AG09309 (cell line): ENCODE measurements around the gene CRYBA2.

Experiments
- DNase-seq: peaks from one replicate; pipeline ENCODE4 v3.0.0-alpha.2; 2010; ENCODE audit warnings: low read depth
- H3K4me3 ChIP-seq: 2 replicates; pipeline ENCODE4 v1.5.1; 2011; ENCODE audit warnings: mild to moderate bottlenecking, low read depth, low read length, moderate library complexity; ENCODE audit not compliant: control insufficient read depth
- TF ChIP-seq, protein P1 (sequence below): IDR thresholded peaks from 2 replicates; pipeline ENCODE4 v1.5.1; 2011; ENCODE audit warnings: mild to moderate bottlenecking, low read depth, low read length, inconsistent platforms; ENCODE audit not compliant: insufficient read depth, control insufficient read depth; ENCODE audit errors: missing control alignments

CRYBA2 gene

GRCh38 chr2:219028996-219029828 is 36.0 kb upstream of the CRYBA2 start:
- H3K4me3 ChIP-seq, result no peak overlapping the region
- DNase-seq, result no peak
- TF ChIP-seq, protein P1, sequence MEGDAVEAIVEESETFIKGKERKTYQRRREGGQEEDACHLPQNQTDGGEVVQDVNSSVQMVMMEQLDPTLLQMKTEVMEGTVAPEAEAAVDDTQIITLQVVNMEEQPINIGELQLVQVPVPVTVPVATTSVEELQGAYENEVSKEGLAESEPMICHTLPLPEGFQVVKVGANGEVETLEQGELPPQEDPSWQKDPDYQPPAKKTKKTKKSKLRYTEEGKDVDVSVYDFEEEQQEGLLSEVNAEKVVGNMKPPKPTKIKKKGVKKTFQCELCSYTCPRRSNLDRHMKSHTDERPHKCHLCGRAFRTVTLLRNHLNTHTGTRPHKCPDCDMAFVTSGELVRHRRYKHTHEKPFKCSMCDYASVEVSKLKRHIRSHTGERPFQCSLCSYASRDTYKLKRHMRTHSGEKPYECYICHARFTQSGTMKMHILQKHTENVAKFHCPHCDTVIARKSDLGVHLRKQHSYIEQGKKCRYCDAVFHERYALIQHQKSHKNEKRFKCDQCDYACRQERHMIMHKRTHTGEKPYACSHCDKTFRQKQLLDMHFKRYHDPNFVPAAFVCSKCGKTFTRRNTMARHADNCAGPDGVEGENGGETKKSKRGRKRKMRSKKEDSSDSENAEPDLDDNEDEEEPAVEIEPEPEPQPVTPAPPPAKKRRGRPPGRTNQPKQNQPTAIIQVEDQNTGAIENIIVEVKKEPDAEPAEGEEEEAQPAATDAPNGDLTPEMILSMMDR, result no peak

DNA sequence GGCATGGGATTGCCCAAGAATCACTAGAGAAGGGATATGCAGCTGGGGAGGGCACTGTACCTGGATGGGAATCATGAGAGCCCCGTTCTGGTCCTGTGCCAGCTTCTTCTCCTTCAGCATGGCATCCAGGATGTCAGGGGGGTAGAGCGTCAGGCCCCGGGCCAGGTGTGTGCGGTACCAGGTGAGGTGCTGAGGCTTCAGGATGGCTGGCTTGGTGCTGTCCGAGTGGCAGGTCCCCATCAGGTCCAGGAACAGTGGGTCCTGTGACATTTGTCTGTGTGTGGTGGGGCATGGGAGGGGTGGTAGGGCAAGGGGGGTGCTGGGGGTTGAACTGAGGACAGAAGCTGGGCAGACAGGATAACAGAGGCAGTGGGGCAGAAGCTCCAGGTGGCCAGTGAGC is 34.9 kb upstream of the CRYBA2 start:
- no peak overlapping the region for H3K4me3 ChIP-seq
- DNase-seq, result no peak
- TF ChIP-seq, protein P1, result no peak

GRCh38 chr2:219027511-219028055 is 34.4 kb upstream of the CRYBA2 start:
- H3K4me3 ChIP-seq, result no peak overlapping the region
- no peak for DNase-seq
- TF ChIP-seq, protein P1, result no peak

GRCh38 chr2:219026946-219027345 is 33.7 kb upstream of the CRYBA2 start:
- H3K4me3 ChIP-seq, result no peak overlapping the region
- DNase-seq, result no peak

GRCh38 chr2:219025637-219026585 is 32.7 kb upstream of the CRYBA2 start:
- no peak overlapping the region for H3K4me3 ChIP-seq
- DNase-seq, result no peak
- TF ChIP-seq, protein P1, result no peak

More at GRCh38 chr2:219026946-219027345, 33.7 kb upstream of the CRYBA2 start:
- TF ChIP-seq, protein P1, result no peak

DNA sequence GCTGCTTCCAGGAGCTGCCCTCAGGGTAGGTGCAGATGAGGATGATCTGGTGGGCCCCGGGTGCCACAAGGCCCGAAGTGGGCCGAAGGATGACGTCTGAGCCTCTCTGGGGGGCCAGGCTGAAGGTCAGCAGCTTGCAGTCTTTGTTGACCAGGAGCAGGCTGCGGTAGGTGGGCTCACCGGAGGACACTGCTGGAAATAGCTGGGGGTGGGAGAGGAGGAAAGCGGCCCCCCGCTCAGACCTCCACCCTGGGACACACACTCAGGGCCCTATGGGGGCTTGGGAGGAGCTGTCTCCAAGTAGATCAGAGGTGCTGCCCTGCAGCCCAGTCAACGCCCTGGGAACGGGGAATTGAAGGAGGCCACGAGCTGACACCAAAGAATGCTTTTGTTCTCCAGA is 30.8 kb upstream of the CRYBA2 start:
- TF ChIP-seq, protein P1, result no peak
- DNase-seq, result no peak
- H3K4me3 ChIP-seq, result no peak overlapping the region
